Measurements from ENCODE around the gene CDH13. TPM values are rescaled to one million over a fixed set of nuclear protein-coding genes. Genes with fewer than 3 reads are reported as not detected.

CDH13 gene
- total and polyA plus RNA-seq, 2 experiments from 2014 or later, result 1.6 to 4.4 TPM

GRCh38 chr16:82888591-82889001 lies 261.8 kb downstream of the CDH13 start:
- no peak overlapping the region for H3K4me3 Mint-ChIP-seq
- DNase-seq (ENCODE audit: low spot score), result no peak
- H3K79me2 ChIP-seq (replicated peaks; ENCODE audit: insufficient read depth), result no peaks in the 10 kb centered on the region

More at GRCh38 chr16:82888591-82889001, 261.8 kb downstream of the CDH13 start:
- H3K27ac ChIP-seq (ENCODE audit: low read depth), result no peak overlapping the region
- H3K4me1 ChIP-seq (ENCODE audit: insufficient read depth), result no peaks in the 10 kb centered on the region
- H3K27me3 ChIP-seq (ENCODE audit: insufficient read depth), result no peaks in the 10 kb centered on the region
- H4K20me1 ChIP-seq (replicated peaks; ENCODE audit: insufficient read depth), result no peaks in the 10 kb centered on the region
- no peaks in the 10 kb centered on the region for H3K36me3 Mint-ChIP-seq (ENCODE audit: low read depth)
- no peaks in the 10 kb centered on the region for H3F3A ChIP-seq (replicated peaks; ENCODE audit: low read depth)
- H3K4me3 ChIP-seq, result no peak overlapping the region
- peaks cover 16% of the 10 kb centered on the region; the same call in 2 of the 3 replicates for H3K4me1 Mint-ChIP-seq
- no peak overlapping the region for H3K27ac Mint-ChIP-seq
- H2AFZ ChIP-seq, result 0 out of 2 replicates have a peak overlapping the region, but pooled peaks have one; percentile 45
- H3K9me2 ChIP-seq (ENCODE audit: insufficient read depth), result peaks cover 4% of the 10 kb centered on the region; the same call in 1 of the 2 replicates
- no peaks in the 10 kb centered on the region; the same call in 1 of the 2 replicates for H3K36me3 ChIP-seq (ENCODE audit: insufficient read depth)
- peaks cover 2% of the 10 kb centered on the region for H3K27me3 Mint-ChIP-seq (ENCODE audit: insufficient read depth, low read depth, poor library complexity)
- no peak for ATAC-seq
- no peak overlapping the region for H3K4me2 ChIP-seq
- no peak for TF ChIP-seq ZNF331 (CRISPR knock-in tag; IDR thresholded peaks at IDR 0.05; ENCODE audit: low read depth)
- TF ChIP-seq NANOG (IDR thresholded peaks at IDR 0.05; ENCODE audit: borderline replicate concordance), result no peak
- no peak for TF ChIP-seq ZNF462 (CRISPR knock-in tag; IDR thresholded peaks at IDR 0.05)
- TF ChIP-seq CREB1 (CRISPR knock-in tag; IDR thresholded peaks at IDR 0.05; ENCODE audit: low read depth), result no peak
- TF ChIP-seq EZH2phosphoT487 (IDR thresholded peaks at IDR 0.05; ENCODE audit: unreplicated experiment), result no peak
- TF ChIP-seq, protein P1, sequence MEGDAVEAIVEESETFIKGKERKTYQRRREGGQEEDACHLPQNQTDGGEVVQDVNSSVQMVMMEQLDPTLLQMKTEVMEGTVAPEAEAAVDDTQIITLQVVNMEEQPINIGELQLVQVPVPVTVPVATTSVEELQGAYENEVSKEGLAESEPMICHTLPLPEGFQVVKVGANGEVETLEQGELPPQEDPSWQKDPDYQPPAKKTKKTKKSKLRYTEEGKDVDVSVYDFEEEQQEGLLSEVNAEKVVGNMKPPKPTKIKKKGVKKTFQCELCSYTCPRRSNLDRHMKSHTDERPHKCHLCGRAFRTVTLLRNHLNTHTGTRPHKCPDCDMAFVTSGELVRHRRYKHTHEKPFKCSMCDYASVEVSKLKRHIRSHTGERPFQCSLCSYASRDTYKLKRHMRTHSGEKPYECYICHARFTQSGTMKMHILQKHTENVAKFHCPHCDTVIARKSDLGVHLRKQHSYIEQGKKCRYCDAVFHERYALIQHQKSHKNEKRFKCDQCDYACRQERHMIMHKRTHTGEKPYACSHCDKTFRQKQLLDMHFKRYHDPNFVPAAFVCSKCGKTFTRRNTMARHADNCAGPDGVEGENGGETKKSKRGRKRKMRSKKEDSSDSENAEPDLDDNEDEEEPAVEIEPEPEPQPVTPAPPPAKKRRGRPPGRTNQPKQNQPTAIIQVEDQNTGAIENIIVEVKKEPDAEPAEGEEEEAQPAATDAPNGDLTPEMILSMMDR (conservative IDR thresholded peaks at IDR 0.05; ENCODE audit: low read depth in 2 of 2), result no peak
- TF ChIP-seq EZH2 (IDR thresholded peaks at IDR 0.05; ENCODE audit: low read depth, unreplicated experiment), result no peak
- H3K9me3 Mint-ChIP-seq, result no peaks in the 10 kb centered on the region

Measured in GM23338 (cell line).